Stimulated activated CD4-positive, alpha-beta T cell treated with anti-CD3 and anti-CD28 coated beads, Interleukin-1b, Interleukin-23, amount 100 ng/mL, for 1 hour (primary cell): Measurements from ENCODE around the gene C15orf40.

ENCODE experiments used
- DNase-seq, 2 donors: peaks; one replicate each; pipeline ENCODE4 v3.0.0-alpha.2; 2020; ENCODE audit warnings: low read depth in 2 of 2

C15orf40 gene

DNA sequence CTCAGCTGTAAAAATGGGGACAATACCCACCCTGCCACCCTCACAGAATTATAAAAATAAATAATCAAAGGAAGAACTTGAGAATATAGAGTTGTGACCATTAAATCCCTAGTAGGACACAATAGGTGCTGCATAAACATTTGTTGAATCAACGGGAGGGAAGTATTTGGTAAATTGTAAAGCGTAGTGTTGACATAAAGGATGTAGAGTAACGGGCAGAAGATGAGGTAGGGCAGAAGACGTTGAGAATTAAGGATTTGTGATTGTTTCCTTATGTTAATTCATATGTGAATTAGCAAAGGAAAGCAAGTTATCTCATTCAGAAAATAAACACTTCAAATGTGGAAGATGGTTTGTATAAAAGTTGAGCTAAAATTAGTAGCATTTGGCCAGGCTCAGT is 18.3 kb downstream of the C15orf40 start:
- DNase-seq, result no peak

DNA sequence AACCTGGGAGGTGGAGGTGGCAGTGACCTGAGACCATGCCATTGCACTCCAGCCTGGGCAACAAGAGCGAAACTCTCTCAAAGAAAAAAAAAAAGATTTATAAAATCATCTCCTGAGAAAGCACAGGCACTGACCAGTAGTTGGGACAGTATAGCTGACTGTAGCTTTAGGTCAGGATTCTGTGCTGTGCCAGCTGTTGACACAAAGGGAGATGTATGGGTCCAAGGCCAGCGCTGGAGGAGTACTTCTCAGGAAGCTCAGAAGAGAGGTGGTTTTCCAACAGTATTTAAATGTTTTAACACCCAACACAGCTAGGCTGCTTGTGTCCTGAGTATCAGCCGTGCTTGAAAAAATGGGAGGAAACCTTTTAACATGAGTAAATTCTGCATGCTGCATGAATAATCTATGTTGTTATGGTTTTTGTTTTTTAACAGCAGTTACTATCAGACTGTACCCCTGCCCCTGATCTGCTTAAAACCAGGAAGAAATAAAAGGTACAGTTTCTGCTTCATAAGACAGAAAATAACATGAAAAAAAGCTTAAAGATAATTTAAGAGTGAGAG is 18.9 kb downstream of the C15orf40 start:
- DNase-seq, result no peak

DNA sequence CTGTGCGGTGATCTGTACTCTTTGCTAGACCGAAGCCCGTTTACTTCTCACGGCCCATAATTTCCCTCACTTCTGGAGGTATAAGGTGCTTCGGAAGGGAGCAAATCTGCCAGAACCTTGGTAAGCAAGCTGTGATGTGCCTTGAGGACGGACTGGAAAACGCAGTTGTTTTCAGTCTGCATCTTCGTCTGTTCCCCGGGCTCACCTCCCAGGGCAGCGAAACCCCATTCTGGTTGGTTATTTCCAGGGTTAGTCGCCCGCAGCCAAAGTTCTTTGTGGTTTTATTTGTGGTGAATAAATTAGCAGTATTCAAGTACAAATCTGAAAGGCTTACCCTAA is 25.0 kb downstream of the C15orf40 start:
- no peak for DNase-seq

DNA sequence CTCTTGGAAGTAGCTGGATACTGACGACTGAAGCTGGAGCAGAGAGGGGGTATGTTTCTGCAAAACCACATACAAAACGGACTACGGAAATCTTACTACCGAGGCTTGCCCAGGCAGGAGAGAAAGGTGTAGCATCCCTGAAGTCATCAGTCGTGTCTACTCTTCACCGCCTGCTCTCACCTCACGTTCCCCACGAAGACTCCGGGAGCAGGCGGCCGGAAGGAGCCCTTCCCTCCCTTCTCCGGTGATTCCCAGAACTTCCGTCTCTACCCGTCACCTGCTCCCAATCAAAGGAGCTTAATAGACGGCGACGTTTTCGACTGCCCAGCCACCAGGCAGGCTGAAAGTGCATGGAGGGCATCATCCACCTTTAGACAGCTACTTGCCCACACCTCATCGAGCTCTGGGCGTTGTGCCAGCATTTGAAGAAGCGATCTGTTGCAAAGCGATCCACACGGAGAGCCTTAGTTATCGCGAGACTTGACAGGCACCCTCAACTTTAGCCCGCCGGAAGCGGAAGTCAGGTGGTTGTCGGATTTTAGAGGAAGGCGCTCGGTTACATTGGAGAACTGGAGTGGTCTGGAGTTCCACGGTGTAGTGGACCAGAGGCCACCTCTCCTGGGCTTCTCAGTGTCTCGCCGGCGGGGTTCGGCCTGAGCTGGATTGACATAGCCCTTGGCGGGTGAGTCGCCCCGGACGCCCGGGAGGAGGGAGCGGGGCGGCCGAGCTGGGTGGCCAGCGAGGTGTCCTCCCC is 25.6 kb downstream of the C15orf40 start, which contains the start of gene RAMAC:
TSS of gene RAMAC (plus strand) at position 523 of the 754 bp plus-strand sequence. CDS start 2,809 bp downstream, outside the sequence.
- DNase-seq, result peak; percentile 69 to 85

DNA sequence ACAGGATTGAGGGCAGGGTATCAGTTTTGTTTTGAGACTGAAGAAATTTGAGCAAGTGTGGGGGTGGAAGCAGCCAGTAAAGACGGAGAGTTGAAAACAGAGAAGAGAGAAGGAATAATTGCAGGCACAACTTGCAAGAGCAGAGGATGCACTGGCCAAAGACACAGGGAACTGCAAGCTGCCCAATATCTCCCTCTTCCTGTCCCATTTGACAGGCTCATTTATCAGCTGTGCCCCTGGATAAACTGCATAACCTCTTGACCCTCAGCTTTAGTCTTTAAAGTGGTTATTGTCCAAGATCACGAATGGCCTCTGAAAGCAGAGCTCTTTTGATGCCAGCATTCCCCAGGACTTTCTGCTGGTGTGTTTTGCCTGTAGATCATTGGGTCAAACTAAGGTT is 30.5 kb downstream of the C15orf40 start:
- no peak for DNase-seq

DNA sequence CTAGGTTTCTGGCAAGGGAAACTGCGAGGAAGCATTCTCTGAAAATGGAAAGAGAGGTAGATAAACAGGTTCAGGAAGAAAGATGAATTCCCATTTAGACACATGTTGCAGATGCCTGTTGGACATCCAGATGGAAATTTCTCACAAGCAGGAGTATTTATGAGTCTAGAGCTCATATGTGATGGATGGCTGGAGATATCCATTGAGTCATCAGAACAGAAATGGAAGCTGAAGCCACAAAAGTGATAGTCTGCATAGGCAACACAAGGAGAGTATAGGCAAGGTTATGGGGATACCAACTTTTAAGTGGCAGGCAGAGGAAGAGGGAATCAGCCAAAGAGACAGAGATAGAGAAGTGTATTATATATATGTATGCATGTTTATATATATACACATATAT is 31.7 kb downstream of the C15orf40 start:
- no peak for DNase-seq

DNA sequence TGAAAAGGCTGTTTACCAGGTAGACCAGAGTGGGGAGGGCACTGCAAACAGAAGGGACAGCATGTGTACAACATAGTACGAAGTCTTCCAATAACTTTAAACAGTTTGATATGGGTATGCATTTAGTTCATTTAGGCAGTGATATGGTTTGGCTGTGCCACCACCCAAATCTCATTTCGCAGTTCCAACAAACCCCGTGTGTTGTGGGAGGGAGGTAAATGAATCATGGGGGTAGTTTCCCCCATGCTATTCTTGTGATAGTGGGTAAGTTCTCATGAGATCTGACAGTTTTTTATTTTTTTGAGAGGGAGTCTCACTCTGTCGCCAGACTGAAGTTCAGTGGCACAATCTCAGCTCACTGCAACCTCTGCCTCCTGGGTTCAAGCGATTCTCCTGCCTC is 33.0 kb downstream of the C15orf40 start:
- DNase-seq, result no peak

DNA sequence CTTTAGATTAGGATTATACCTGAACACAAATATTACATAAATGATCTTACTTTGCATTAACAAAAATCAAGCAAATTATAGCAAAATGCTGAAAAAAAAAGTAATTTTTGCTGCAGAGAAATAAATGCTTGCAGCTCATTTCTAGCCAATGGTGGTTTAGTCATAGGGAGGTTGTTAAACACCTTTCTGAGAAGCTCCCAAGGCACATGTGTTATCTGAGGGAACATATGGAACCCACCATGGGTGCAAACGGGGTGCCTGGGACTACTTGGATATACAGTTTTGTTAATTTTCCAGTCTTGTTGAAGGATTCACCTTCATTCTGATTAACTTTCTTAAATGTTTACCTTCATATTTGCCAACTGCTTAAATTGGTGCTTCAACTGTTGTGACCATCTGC is 34.4 kb downstream of the C15orf40 start:
- no peak for DNase-seq

DNA sequence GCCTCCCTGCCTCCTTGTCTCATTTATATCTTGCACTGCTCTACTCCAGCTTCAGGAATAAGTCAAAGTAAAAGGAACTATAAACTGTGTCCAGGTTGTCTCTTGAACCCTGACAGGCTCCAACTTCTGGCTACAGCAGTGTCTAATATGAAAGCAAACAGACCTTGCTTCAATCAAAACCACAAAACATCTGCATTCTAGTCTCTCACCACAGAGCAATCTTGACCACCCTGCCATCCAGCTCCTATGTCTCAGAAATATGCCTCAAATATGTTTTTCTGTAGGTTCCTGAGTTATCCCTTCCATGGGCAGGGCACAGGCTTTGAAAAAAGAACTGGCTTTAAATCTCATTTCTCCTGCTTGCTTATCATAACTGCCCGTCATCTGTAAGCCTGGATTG is 38.4 kb downstream of the C15orf40 start:
- DNase-seq, result no peak

DNA sequence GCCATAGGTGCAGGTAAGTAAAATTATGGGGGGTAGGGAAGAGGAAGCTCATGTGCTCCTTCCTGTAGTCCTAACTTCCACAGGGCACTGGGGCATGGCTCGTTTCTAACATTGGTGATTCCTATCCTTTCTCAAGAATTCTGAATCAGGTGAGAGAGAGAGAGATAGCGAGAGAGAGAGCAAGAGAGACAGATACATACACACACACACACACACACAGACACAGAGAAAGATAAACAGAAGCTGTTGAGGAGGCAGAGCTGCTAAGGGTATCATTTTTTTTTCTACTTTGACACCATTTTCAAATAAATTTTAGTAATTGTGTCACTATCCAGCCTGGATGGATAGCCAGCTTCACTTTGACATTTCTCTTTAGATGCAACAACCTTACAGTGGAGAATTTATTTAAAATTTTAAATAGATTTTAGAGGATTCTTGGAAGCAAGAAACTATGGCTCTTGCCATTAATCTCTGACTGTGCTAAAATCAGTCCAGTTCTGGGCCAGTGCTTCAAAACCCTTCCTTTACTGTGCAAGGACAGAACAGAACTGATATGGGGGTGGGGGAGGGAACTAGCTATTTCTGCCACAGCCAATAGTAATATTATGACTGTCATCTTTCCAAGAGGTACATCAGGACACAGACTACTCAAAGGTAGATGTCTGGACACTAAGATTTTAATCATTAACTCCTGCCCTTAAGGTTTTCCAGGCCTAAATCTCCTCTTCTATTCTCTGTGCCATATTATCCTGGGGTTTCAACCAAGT is 40.0 kb downstream of the C15orf40 start:
- DNase-seq, result no peak

DNA sequence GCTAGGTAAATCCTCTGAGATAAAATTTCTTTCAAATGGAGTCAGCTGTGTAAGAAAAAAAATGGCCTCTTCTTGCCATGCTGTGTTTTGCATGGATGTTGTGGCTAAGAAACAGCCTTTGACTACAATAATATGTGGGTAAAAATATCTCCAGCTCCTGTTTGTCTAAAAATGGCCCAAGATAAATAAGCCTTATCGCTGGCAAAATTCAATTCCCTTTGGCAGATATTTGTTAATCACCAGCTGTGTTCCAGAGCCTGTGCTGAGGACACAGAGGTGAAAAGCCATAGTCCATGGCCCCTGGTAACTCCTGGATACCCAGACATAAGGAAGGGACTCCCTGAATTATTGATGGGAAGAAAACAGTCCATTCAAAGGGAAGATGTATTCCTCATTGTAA is 40.7 kb downstream of the C15orf40 start:
- DNase-seq, result no peak

DNA sequence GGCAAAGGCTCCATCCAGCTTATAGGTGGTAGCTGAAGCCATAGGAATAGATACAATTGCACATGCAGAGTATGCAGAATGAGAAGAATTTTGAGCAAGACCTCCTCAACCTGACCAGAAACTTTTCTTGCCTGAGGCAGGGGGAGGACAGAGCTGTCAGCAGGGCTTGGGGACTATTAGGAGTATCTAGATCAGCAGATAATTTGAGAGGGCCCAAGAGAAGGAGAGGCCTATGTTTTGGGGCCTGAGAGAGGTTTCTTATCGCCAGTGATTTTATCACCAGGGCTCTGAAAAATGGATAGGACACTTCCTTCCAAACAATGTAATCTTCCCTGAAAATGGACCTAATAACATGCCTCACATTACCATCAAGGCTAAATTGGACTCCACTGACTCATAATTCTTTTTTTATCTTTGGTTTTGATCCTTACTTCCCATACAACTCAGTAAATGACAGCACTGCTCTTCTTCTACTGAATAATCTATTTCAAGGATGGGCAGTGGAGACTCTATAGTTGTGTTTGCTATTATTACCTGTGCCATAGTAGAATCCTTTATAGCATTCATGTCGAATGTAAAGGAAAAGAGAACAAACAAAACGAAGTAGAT is 41.3 kb downstream of the C15orf40 start:
- no peak for DNase-seq

DNA sequence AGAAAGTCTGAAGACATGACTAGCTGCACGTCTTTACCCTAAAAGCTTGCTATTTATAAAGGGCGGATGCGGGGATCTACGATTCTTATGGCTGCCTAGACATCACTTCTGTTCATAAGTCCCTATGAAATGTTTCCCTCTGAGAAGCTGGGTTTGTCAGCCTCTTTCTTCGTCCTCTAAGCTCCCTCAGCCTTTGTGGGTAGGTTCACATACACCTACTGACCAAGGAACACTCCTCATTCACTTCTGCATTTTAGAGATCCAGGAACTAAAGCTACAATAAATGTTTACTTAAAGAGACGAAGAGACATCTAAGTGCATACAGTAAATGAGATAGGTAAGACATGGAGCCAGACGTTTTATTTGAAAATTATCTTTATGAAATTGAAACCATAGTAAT is 42.1 kb downstream of the C15orf40 start:
- no peak for DNase-seq

DNA sequence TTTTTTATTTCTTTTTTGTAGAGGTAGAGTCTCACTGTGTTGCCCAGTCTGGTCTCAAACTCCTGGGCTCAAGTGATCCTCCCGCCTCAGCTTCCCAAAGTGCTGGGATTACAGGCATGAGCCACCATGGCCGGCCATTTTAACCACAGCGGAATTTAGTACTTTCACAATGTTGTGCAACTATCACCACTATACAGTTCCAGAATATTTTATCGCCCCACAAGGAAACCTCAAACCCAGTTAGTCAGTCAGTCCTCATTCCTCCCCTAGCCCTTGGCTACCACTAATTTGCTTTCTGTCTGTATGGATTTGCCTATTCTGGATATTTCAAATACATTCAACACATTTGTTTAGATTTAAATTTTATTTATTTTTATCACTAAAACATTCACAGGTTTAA is 43.4 kb downstream of the C15orf40 start:
- no peak for DNase-seq

DNA sequence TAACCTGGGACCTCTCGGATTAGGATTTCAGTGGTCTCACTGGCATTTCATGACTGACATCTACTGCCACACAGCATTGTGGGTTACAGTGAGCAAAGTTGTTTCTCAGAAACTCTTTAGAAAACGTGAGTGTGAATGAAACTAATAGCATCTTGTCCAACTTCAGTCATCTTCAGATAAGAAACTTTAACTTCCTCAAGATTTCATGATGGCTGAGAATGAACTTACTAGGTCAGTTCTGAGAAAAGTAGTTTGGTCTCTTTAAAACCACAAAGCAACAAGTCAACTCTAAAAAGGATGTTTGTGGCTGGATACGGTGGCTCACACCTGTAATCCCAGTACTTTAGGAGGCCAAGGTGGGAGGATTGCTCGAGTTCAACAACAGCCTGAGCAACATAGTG is 44.8 kb downstream of the C15orf40 start:
- no peak for DNase-seq

DNA sequence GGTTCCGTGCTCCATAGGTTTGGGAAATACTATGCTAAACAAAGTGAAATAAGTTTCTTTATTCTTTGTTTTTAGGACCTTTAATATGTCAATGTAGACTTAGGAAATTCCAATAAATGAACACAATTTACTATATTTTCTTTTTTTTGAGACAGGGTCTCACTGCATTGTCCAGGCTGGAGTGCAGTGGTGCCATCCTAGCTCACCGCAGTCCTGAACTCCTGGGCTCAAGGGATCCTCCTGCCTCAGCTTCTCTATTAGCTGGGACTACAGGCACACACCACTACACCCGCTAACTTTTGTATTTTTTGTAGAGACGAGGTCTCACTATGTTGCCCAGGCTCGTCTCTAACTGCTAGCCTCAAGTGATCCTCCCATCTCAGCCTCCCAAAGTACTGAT is 46.5 kb downstream of the C15orf40 start:
- no peak for DNase-seq

DNA sequence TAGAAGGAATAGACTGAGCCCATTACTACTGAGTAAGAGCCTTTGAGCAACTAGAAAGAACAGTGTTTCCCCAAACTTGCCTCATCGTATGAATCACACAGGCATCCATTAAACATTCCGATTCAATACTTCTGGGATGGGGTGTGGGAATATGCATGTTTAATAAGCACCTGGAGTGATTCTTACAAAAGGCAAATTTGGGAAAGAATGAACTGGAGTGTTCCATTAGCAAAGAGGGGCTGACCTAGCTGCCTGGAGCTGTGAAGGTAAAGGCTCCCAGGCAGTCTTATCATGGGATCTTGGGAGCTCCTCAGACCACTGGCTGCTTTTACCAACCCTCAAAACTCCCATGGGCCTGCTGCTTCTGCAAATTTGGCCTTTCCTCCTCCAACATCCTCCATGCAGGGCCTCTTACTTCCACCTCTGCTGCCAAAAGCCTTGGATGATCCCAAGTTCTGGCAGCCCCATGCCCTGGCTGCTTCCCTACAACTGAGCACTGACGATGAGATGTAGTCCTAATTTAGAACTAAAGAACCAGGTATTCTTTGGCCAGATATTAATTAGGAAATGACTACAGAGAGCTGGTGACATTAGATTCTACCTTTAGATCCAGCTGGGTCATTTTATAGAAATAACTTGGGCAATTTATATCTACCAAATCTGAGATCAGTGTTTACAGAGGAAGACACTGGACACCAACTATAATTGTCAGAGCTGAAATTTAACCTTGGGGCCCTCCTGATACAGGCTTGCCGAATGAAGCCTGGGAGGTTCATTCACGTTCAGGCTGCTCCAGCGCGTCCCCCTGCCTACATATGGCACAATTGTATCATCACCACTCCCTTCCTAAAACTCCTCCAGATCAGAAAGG is 47.7 kb downstream of the C15orf40 start:
- no peak for DNase-seq

DNA sequence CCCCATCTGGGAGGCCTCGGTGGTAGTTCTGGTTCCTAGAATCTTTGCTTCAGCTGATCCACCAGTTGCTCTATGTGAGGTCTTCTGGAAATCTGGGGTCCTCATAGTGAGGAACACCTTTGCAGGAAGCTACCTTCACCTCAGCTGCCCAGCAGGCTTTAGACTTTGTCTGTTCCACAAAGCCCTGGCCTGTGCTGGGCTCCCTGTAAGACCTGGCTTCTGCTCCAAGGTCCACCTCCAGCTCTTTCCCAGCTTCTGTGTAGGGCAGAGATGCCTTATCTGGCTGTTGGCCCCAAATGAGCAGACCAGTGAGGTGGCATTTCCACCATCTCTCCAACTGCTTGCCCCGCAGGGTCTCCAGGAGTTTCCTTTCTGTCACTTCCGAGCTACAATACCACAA is 50.7 kb downstream of the C15orf40 start:
- DNase-seq, result no peak

DNA sequence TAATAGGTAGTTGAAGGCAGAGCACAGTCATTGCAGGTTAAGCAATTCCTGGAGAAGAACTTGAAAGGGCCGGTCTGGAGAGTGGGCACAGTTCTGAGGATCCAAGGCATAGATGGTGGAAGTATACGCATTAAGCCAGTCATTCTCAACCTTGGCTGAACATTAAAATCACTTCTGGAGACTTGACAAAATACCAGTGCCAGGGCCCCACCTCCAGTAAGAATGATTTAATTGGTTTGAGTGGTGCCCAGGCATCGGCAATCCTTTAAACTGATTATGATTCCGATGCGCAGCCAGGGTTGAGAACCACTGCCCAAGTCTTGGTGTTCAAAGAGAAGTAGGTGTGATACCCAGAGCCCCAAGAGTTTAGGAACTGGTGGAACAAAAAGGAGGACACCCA is 52.0 kb downstream of the C15orf40 start:
- no peak for DNase-seq

DNA sequence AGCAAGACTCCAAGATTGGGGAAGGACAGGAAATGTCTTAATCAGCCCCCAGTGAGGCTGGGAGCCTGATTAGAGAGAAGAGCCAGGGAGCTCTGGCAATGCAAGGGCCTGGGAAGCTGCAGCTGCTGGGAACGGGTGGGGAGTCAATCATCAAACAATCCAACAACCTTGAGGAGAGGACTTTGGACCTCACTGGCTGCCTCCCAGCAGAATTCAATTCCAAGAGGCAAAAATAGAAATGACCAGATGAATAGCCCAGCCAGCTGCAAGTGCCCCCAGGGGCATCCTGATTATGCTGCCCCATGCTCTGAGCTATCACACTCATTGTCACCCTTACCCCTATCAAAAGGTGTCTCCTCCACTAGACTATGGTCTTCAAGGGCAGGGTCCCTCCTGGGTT is 52.8 kb downstream of the C15orf40 start:
- DNase-seq, result no peak

DNA sequence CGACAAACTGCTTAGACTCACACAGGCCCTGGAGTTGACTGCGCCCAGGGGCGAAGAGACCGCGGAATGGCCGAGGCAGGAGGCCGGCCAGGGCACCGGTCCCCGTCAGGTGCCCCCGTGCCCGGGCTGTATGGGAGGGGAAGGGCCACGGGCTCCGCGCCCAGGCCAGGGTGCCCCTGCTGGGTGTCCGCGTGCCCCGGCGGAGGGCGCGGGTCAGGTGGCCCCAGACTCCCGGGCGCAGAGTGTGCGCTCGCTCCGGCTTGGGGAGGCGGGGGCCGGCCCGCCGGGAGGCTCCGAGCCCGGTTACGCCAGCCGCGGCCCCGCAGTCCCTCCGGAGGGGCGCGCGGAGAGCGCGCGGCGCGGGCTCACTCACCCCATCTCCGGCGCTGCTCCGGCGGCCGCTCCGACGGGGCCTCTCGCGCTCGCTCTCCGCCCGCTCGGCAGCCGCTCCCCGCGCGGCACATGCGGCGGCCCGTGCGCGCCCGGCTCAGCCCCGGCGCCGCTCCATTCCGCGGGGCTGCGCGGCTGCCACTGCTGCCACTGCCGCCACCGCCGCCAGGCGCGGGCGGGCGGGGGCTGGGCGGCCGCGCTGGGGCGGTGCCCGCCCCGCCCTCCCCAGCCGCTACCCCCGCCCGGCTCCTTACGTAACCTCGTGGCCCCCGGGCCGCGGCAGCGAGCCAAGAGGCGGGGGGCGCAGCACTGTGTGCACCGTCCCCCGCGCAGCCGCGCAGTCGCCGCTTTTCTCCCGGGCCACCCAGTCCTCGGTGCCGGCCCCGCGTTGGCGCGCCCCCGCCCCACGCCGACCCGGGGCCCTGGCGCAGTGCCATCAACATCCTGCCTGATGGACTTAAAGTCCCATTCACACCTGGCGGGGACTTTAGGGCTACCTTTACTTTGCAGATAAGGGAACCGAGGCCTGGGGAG is 59.0 kb downstream of the C15orf40 start, which contains the start of gene HOMER2:
TSS of gene HOMER2 (minus strand) at position 563 of the 924 bp plus-strand sequence. CDS start at position 378, 185 bp downstream.
- no peak for DNase-seq
